HG03378 (cell line): ENCODE results near the gene RNF157.
"Not testable (repeated sequence)": the region's sequence is repeated elsewhere in the genome, so short reads cannot be mapped to it uniquely, and the experiment has no call there.

Experiments
- ATAC-seq: cut with Tn5 transposase; IDR thresholded peaks from one replicate; pipeline ENCODE4 v1.9.1; 2021; ENCODE audit warnings: mild to moderate bottlenecking, moderate library complexity; ENCODE audit not compliant: unreplicated experiment

The RNF157 gene

DNA sequence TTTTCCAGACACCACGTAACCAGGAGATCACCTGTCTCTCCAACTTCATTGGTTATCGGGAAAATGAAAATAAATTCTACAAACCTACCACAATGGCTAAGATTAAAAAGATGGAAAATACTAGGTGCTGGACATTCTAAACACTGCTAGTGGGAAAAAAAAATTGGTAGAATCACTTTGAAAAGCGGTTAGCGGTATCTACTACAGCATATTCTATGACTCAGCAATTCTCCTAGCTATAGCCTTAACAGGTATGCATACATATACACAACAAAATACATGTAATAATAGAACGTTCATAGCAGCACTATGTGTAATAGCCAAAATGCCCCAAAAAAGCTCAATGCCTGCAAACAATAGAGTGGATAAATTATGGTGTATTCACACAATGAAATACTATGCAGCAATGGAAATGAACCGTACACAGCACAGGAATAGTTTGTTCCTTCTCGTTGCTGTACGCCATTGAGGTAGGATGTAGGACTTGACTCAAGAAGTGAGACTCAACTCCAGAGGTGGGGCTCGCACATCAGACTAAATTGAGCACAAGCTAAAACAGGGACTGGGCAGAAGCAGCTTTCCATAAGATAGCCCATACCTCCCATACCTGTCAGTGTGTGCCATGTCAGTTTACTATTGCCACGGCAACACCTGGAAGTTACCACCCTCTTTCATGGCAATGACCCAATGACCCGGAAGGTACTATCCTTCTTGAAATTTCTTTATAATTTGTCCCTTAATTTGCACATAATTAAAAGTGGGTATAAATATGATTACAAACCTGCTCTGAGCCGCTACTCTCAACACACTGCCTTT, 44.8 kb downstream of the RNF157 start:
- ATAC-seq = no peak

GRCh38 chr17:76193591-76193990, 46.7 kb downstream of the RNF157 start:
- ATAC-seq = no peak

GRCh38 chr17:76191896-76192295, 48.4 kb downstream of the RNF157 start:
- peak; percentile 57 for ATAC-seq

- ATAC-seq = no peak
Observed at GRCh38 chr17:76189741-76190140, 50.6 kb downstream of the RNF157 start.

DNA sequence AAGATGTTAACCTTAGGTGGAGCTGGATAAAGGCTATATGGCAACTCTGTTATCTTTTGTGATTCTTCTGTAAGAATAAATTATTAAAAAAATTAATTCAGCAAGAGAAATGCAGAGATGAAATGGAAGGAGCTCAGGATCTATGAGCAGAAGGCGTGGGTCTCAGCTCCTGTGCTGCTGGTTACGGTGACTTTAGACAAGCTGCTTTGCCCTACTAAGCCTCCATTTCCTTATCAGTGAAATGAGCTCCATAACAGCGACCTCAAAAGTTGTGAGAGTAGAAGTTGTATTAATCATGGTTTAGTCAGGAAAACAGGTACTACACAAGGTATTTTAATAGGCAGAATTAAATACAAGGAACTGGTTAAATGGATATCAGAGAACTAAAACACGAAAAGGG, 51.0 kb downstream of the RNF157 start:
- no peak for ATAC-seq

DNA sequence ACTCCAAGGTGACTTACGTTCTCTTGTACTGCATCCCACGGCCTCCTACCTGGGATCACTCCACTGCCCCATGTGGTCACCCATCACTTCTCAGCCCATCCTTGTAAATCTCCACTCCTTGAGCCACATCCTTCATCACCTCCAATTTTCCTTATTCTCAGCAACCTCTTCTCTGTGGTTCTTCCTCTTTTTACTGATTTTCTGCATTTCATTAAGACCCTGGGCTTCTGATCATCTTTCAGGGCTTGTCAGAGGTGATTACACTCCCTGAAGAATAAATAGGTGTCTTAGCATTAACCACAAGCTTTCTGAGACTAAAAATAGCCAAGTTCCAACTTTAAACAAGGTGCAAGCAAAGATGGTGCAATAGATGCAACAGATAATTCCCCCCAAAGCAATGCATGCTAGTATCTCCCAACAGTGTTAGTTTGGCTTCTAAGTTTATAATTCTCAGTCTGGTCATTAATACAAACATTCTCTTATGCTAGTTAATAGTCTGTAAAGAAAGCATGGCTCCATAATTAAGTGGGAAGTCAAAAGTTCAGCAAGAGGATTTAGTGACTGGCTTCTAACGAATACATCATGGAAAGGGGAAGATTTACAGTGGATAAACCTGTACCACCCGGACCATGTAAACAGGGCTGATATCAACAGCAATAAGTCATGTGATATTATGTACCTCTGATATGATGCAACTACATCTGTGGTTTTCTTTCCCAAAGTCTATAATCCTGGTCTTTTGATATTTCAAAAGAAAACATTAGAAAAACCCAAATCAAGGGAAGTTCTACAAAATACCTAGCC, 51.9 kb downstream of the RNF157 start:
- no peak for ATAC-seq

DNA sequence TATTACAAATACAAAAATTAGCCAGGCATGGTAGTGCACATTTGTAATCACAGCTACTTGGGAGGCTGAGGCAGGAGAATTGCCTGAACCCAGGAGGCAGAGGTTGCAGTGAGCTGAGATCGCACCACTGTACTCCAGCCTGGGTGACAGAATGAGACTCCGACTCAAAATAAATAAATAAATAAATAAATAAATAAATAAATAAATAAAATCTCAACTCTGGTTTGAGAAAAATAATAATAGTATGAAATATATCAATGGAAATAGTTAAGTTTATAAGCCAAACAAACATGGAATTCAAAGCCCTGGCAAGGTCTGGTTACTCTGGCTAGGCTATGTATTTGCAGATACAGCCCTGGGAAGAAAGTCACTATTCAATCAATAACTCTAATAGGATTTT, 53.5 kb downstream of the RNF157 start:
- ATAC-seq = not testable (repeated sequence)

- ATAC-seq = no peak
Observed at GRCh38 chr17:76184290-76184689, 56.0 kb downstream of the RNF157 start.

DNA sequence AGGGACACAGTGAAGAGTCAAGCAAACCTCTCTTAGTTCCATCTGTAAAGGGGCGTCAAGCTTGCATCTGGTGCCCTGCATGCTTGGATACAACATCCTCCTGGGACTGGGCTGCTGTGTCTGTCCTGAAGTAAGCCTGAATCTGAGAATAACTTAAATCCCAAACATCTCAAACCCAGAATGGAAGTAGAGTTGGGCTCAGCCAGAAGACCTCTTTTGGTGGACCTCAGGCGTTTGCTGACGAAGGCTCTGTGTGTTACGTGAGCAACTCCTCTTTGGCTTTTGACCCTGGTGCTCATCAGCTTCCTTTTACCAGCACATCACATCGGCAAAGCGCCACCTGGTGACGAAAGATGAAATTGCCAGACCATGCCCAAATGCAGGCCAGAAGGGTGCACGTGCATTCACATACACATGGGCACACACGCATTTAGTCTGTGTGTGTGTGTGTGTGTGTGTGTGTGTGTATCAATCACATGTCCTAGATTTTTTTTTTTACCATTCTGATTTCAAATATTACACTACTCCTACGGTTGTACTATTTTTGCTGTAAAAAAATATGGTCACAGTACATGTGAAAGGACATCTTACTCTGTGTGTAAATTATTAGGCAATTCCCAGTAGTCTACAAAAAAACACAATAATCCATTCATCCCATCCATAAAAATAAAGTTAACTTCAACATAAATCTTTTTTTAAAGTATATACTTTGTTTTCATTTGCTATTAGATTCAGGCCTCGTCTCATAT, 58.1 kb downstream of the RNF157 start:
- peak; percentile 52 for ATAC-seq

DNA sequence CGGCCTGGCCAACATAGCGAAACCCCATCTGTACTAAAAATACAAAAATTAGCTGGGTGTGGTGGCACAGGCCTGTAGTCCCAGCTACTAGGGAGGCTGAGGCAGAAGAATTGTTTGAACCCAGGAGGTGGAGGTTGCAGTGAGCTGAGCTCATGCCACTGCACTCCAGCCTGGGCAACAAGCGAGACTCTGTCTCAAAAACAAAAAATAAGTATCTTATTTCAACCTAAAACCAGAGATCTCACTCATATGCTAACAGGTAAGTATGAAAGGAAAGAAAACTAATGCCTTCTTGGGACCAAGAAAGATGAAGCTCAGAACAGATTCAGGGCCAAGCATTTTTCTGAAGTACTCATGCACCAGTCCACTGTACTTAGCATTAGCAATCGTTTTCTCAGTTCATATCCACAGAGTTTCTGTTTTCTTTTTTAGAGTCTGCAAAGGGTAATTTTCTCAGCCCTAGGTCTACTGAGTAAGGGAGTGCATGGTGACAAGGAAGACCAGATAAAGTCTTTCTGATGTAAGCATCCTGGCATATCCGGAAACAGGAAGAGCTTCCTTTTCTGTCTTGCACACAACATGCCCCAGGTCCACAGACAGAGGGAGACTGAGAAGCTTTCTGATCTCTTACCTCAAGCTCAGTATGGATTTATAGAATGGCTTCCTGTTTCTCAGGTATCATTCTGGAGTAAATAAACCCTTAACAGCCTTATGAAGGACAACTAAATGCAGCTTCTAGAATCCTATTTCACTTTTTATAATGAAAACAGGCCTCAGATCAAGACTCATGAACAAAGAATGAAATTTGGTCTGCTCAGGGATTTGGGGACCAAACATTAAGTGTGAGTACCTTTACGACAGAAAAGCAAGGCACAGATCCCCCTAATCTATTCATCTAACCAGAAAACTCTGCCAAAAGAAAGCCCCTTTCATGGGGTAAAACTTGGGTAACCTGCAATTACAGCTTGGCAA, 60.5 kb downstream of the RNF157 start:
- ATAC-seq = no peak

- ATAC-seq = no peak
Observed at GRCh38 chr17:76178124-76178523, 62.2 kb downstream of the RNF157 start.

GRCh38 chr17:76176701-76177574, 63.4 kb downstream of the RNF157 start:
- no peak for ATAC-seq

DNA sequence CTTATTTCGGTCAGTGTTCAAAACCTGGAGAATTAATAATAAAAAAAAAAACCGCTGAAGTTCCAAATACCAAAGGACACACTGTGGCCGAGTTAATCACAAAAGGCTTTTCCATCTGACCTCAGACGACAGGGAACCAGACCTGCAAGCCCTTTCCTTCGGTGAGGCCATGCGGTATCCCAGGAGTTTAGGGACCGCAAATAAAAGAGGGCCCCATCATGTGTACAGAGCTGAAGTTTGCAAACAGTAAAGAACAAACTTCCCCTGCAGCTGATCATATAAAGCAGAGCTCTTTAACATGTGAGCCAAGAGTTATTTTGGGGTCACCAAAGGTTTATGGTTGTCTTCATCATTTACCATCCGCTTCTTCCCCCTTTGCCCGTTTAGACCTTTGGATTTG, 66.3 kb downstream of the RNF157 start:
- ATAC-seq = no peak

GRCh38 chr17:76173474-76173873, 66.8 kb downstream of the RNF157 start:
- ATAC-seq = no peak

DNA sequence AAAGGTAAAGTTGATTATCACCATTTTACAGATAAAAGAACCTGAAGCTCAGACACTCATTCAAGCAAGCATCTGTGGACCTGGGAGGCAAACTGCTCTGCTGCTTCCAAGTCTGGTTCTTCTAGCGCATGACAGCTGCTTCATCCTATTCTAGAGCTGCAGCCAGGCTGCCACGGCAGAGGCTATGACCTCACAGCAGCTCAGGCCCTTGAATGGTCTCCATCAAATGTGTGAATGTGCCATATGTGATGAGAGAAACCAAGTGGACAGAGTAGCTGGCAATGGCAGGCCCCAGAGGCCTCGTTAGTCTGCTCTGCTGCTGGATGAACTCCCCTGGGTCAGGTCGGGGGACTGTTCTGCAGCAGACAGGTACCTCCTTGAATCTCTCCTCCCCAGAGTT, 68.6 kb downstream of the RNF157 start:
- ATAC-seq = no peak

GRCh38 chr17:76170114-76170513, 70.2 kb downstream of the RNF157 start:
- ATAC-seq = no peak

- ATAC-seq = no peak
Observed at GRCh38 chr17:76166906-76167305, 73.4 kb downstream of the RNF157 start.

DNA sequence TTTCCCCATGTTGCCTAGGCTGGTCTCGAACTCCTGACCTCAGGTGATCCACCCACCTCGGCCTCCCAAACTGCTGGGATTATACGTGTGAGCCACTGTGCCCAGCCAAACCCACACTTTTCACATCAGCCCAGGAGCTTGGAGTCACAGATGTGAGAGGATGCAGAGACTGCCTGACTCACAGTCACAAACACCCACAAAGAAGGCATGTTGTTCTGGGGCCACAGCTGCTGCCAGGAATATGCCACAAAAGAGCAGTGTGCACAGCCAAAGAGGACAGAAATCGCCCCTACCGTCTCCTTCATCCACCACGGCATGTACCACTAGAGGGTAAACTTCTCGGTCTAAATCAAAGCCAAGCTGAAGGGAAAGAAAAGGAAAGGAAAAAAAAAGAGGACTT, 74.1 kb downstream of the RNF157 start:
- no peak for ATAC-seq

- no peak for ATAC-seq
Observed at GRCh38 chr17:76164331-76164730, 76.0 kb downstream of the RNF157 start.
